ENCODE data around the gene FGF3. TPM values are rescaled to one million over a fixed set of nuclear protein-coding genes. Genes with fewer than 3 reads are reported as not detected.

Gene FGF3
- total and polyA plus RNA-seq, 10 of the 15 experiments (the other 5 are each of a cell fraction or from before 2014, with no cell fraction given) = not detected

DNA sequence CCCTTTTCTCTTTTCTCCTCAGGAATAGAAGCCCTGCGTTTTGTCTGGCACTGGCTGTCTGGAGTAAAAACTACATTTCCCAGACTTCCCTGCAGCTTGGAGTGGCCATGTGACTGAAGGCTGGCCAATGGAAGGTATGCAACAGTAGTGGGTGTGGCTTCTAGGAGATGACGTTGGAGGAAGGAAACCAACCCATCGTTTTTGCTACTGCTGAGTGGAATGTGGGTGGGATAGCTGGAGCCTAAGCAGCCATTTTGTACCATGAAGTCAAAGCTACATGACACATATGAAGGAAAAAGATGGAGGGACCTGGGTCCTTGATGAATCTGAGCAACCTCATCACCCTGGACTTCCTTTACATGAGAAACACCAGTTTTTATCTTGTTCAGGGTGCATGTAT, 19.6 kb downstream of the FGF3 start (continued):
- TF ChIP-seq, protein P1, sequence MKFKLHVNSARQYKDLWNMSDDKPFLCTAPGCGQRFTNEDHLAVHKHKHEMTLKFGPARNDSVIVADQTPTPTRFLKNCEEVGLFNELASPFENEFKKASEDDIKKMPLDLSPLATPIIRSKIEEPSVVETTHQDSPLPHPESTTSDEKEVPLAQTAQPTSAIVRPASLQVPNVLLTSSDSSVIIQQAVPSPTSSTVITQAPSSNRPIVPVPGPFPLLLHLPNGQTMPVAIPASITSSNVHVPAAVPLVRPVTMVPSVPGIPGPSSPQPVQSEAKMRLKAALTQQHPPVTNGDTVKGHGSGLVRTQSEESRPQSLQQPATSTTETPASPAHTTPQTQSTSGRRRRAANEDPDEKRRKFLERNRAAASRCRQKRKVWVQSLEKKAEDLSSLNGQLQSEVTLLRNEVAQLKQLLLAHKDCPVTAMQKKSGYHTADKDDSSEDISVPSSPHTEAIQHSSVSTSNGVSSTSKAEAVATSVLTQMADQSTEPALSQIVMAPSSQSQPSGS (IDR thresholded peaks at IDR 0.05; ENCODE audit: low read length) = no peak
- TF ChIP-seq MEF2A (IDR thresholded peaks at IDR 0.05; ENCODE audit: insufficient read depth, low read depth, low read length) (no peak), EZH2 (IDR thresholded peaks at IDR 0.05; ENCODE audit: borderline replicate concordance, control insufficient read depth, low read depth, low read length) (no peak), YY1 (IDR thresholded peaks at IDR 0.05; ENCODE audit: low read depth, low read length) (0 out of 2 replicates have a peak, but pooled peaks have one; percentile 9), SUZ12 (IDR thresholded peaks at IDR 0.05; ENCODE audit: unreplicated experiment) (no peak), ATF3 (IDR thresholded peaks at IDR 0.05; ENCODE audit: borderline replicate concordance, extremely low read depth, low read depth, low read length) (peak; percentile 48; the same call in 1 of the 2 replicates), CHD1 (IDR thresholded peaks at IDR 0.05; ENCODE audit: low read depth, low read length) (no peak), STAT1 (conservative IDR thresholded peaks at IDR 0.05) (no peak), BHLHE40 (IDR thresholded peaks at IDR 0.05; ENCODE audit: borderline replicate concordance in 1 of 2, low read depth in 2 of 2, low read length in 1 of 2) (no peak), ZNF24 (IDR thresholded peaks at IDR 0.05) (no peak), SIX5 (IDR thresholded peaks at IDR 0.05; ENCODE audit: low read depth, low read length, severe bottlenecking) (peak; percentile 66), PRDM15 (CRISPR knock-in tag; IDR thresholded peaks at IDR 0.05) (no peak)
